Left ventricle myocardium inferior (tissue), 1 donor: ENCODE measurements around the gene PTPRN2. TPM values are rescaled to one million over a fixed set of nuclear protein-coding genes. Genes with fewer than 3 reads are reported as not detected.

Source experiments
- DNase-seq: peaks from one replicate; pipeline ENCODE4 v3.0.0-alpha.2; 2020
- H3K27ac ChIP-seq: fragments of 200-600 bp; replicated peaks from 2 replicates; pipeline ENCODE4 v1.8.0; 2021
- H3K27me3 ChIP-seq: fragments of 200-600 bp; 2 replicates; pipeline ENCODE4 v1.8.0; 2021; ENCODE audit warnings: low read depth
- H3K36me3 ChIP-seq: fragments of 200-600 bp; 2 replicates; pipeline ENCODE4 v1.8.0; 2021
- H3K4me1 ChIP-seq: fragments of 200-600 bp; 2 replicates; pipeline ENCODE4 v1.8.0; 2021
- H3K4me3 ChIP-seq: fragments of 200-600 bp; 2 replicates; pipeline ENCODE4 v1.8.0; 2021; ENCODE audit warnings: mild to moderate bottlenecking, moderate library complexity
- H3K9me3 ChIP-seq: fragments of 200-600 bp; replicated peaks from 2 replicates; pipeline ENCODE4 v1.8.0; 2021
- CTCF ChIP-seq: fragments of 200-600 bp; IDR thresholded peaks from 2 replicates; pipeline ENCODE4 v1.8.0; 2021; ENCODE audit warnings: antibody characterized with exemption, mild to moderate bottlenecking, borderline replicate concordance
- intact Hi-C: fragments of 100-400 bp; cut with micrococcal nuclease; formaldehyde crosslinking; loops from one replicate; pipeline ENCODE4 v1.11.0; 2022
- total RNA-seq: library from RNA; stranded (reverse); fragmentation: NEBNext Ultra II Directional; extraction: Animal tissue kit (Norgen Biotek cat#: 25700); gene quantifications from one replicate; pipeline ENCODE4 v1.2.1, GENCODE V29; 2021
- donor health status: DM: no; HTN: yes; CAD: no; lungs with severe emphysema.

Gene PTPRN2
- total RNA-seq, 1 donor from 2014 or later = 1.3 TPM

GRCh38 chr7:157613575-157614322 is 973.9 kb downstream of the PTPRN2 start:
- H3K4me1 ChIP-seq = peaks cover 19% of the 10 kb centered on the region
- no peaks in the 10 kb centered on the region for H3K9me3 ChIP-seq
- no peaks in the 10 kb centered on the region for H3K36me3 ChIP-seq
- no peak overlapping the region for H3K27ac ChIP-seq
- TF ChIP-seq CTCF = no peak
- intact Hi-C loops = no loop called here
- peak overlapping the region; percentile 69 for H3K4me3 ChIP-seq
- DNase-seq = no peak
- H3K27me3 ChIP-seq = peaks cover 75% of the 10 kb centered on the region

GRCh38 chr7:157612664-157613561 is 974.7 kb downstream of the PTPRN2 start:
- intact Hi-C loops = no loop called here
- Histone ChIP-seq H3K27ac (no peak overlapping the region), H3K4me3 (peak overlapping the region; percentile 69), H3K9me3 (no peaks in the 10 kb centered on the region), H3K4me1 (peaks cover 19% of the 10 kb centered on the region), H3K36me3 (no peaks in the 10 kb centered on the region), H3K27me3 (peaks cover 70% of the 10 kb centered on the region)
- DNase-seq = peak; percentile 40
- TF ChIP-seq CTCF = peak; percentile 10

- TF ChIP-seq CTCF = no peak
- Histone ChIP-seq H3K27me3 (peaks cover 75% of the 10 kb centered on the region), H3K4me1 (peaks cover 19% of the 10 kb centered on the region), H3K27ac (no peak overlapping the region), H3K36me3 (no peaks in the 10 kb centered on the region), H3K9me3 (no peaks in the 10 kb centered on the region), H3K4me3 (peak overlapping the region; percentile 69)
- DNase-seq = no peak
- intact Hi-C loops = no loop called here
Measured at GRCh38 chr7:157612009-157612663, 975.5 kb downstream of the PTPRN2 start.

- no peak overlapping the region for H3K4me3 ChIP-seq
- intact Hi-C loops = no loop called here
- no peak for DNase-seq
- peaks cover 83% of the 10 kb centered on the region for H3K27me3 ChIP-seq
- no peak for TF ChIP-seq CTCF
- H3K36me3 ChIP-seq = no peaks in the 10 kb centered on the region
- H3K4me1 ChIP-seq = peaks cover 19% of the 10 kb centered on the region
- H3K9me3 ChIP-seq = no peaks in the 10 kb centered on the region
- no peak overlapping the region for H3K27ac ChIP-seq
Measured at GRCh38 chr7:157611341-157611740, 976.3 kb downstream of the PTPRN2 start.

GRCh38 chr7:157610671-157611295 is 976.8 kb downstream of the PTPRN2 start:
- no peaks in the 10 kb centered on the region for H3K36me3 ChIP-seq
- no peak for TF ChIP-seq CTCF
- H3K9me3 ChIP-seq = no peaks in the 10 kb centered on the region
- no peak for DNase-seq
- no peak overlapping the region for H3K4me3 ChIP-seq
- H3K4me1 ChIP-seq = peaks cover 19% of the 10 kb centered on the region
- intact Hi-C loops = no loop called here
- peaks cover 83% of the 10 kb centered on the region for H3K27me3 ChIP-seq
- no peak overlapping the region for H3K27ac ChIP-seq
